HG02885 (cell line): Measurements from ENCODE around the gene LRAT.
"Not testable (repeated sequence)": the region's sequence is repeated elsewhere in the genome, so short reads cannot be mapped to it uniquely, and the experiment has no call there.

Experiments used
- ATAC-seq: cut with Tn5 transposase; IDR thresholded peaks from one replicate; pipeline ENCODE4 v1.9.1; 2021; ENCODE audit warnings: mild to moderate bottlenecking; ENCODE audit not compliant: unreplicated experiment, poor library complexity

Gene LRAT

GRCh38 chr4:154743683-154744340 is at the start of gene LRAT:
LRAT (plus strand) TSS chr4:154744000; CDS start chr4:154744327, 327 bp downstream.
- no peak for ATAC-seq

GRCh38 chr4:154707877-154708276 is 35.9 kb upstream of the LRAT start:
- ATAC-seq, result no peak

GRCh38 chr4:154709550-154709949 is 34.2 kb upstream of the LRAT start:
- ATAC-seq, result no peak

GRCh38 chr4:154711522-154711921 is 32.3 kb upstream of the LRAT start:
- ATAC-seq, result no peak

- ATAC-seq, result no peak
Observed at GRCh38 chr4:154714339-154715040, 29.3 kb upstream of the LRAT start.

GRCh38 chr4:154719087-154719486 is 24.7 kb upstream of the LRAT start:
- ATAC-seq, result no peak

- ATAC-seq, result peak; percentile 80
Observed at GRCh38 chr4:154720123-154720522, 23.7 kb upstream of the LRAT start.

- no peak for ATAC-seq
Observed at GRCh38 chr4:154720618-154721267, 23.1 kb upstream of the LRAT start.

GRCh38 chr4:154722262-154722661 is 21.5 kb upstream of the LRAT start:
- no peak for ATAC-seq

- ATAC-seq, result not testable (repeated sequence)
Observed at GRCh38 chr4:154723601-154724000, 20.2 kb upstream of the LRAT start.

GRCh38 chr4:154727540-154727939 is 16.3 kb upstream of the LRAT start:
- ATAC-seq, result no peak

GRCh38 chr4:154731756-154732155 is 12.0 kb upstream of the LRAT start:
- no peak for ATAC-seq

- ATAC-seq, result no peak
Observed at GRCh38 chr4:154732669-154733068, 11.1 kb upstream of the LRAT start.

- ATAC-seq, result no peak
Observed at GRCh38 chr4:154736770-154737169, 7.0 kb upstream of the LRAT start.

GRCh38 chr4:154738426-154738825 is 5.4 kb upstream of the LRAT start:
- ATAC-seq, result no peak

- no peak for ATAC-seq
Observed at GRCh38 chr4:154739111-154739510, 4.7 kb upstream of the LRAT start.

- no peak for ATAC-seq
Observed at GRCh38 chr4:154740462-154740861, 3.3 kb upstream of the LRAT start.

- ATAC-seq, result no peak
Observed at GRCh38 chr4:154741131-154741665, 2.6 kb upstream of the LRAT start.

GRCh38 chr4:154741922-154742850 is 1.6 kb upstream of the LRAT start:
- ATAC-seq, result no peak

GRCh38 chr4:154744341-154744926 is 634 bp downstream of the LRAT start:
- ATAC-seq, result no peak
